ENCODE data around the gene UGT1A6.
"Not testable (repeated sequence)": the region's sequence is repeated elsewhere in the genome, so short reads cannot be mapped to it uniquely, and the experiment has no call there.

The UGT1A6 gene

GRCh38 chr2:233728723-233729301 lies 36.1 kb downstream of the UGT1A6 start, which contains the start of gene UGT1A3:
Gene UGT1A3, plus strand, starts transcription at chr2:233729042. Its CDS starts 85 bp downstream, at chr2:233729127.
- DNase-seq: no peak

DNA sequence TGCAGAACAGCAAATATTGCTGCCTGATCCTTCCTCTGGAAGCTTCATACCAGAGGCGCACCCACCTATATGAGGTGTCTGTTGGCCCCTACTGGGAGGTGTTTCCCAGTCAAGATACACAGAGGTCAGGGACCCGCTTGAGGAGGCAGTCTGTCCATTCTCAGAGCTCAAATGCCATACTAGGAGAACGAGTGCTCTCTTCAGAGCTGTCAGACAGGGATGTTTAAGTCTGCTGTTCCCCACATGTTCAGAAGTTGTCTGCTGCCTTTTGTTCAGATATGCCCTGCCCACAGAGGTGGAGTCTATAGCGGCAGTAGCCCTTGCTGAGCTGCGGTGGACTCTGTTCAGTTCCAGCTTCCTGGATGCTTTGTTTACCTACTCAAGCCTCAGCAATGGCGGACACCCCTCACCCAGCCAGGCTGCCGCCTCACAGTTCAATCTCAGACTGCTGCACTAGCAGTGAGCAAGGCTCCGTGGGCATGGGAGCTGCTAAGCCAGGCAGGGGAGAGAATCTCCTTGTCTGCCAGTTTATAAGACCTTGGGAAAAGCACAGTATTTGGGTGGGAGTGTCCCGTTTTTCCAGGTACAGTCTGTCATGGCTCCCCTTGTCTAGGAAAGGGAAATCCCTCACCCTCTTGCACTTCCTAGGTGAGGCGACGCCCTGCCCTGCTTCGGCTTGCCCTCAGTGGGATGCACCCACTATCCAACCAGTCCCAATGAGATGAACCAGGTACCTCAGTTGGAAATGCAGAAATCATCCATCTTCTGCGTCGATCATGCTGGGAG lies 44.4 kb downstream of the UGT1A6 start:
- not testable (repeated sequence) for DNase-seq

GRCh38 chr2:233740870-233741269 lies 48.2 kb downstream of the UGT1A6 start:
- no peak for DNase-seq

DNA sequence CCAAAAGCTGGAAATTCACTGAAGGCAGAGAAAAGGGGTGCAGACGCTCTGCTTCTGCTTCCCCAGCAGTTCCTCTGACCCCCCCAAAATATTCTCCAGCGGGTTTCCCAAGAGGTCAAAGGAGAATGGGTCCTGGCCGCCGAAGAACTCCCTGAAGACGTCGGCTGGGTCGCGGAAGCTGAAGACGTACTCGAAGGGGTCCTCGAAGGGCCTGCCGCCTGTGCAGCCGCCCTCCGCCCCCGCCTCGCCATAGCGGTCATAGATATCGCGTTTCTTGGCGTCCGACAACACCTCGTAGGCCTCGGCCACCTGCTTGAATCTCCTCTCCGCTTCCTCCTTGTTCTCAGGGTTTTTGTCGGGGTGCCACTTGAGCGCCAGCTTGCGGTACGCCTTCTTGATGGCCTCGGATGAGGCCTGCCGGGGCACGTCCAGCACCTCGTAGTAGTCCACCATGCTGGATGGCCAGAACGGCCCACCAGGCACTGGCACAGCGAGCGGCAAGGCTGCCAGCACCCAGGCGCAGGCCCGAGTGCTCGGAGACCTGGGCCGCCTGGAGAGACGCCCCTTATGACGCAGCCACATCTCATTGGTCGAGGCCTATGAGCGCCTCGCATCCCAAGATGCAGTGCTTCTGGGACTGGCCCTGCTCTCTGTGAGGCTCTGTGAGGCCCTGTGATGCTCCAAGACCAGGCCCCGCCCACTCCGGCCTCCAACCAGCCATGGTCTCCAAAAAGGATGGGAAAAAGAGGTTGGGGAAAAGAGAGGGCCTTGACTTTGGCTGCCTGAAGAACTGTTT lies 51.0 kb downstream of the UGT1A6 start:
- no peak for DNase-seq

DNA sequence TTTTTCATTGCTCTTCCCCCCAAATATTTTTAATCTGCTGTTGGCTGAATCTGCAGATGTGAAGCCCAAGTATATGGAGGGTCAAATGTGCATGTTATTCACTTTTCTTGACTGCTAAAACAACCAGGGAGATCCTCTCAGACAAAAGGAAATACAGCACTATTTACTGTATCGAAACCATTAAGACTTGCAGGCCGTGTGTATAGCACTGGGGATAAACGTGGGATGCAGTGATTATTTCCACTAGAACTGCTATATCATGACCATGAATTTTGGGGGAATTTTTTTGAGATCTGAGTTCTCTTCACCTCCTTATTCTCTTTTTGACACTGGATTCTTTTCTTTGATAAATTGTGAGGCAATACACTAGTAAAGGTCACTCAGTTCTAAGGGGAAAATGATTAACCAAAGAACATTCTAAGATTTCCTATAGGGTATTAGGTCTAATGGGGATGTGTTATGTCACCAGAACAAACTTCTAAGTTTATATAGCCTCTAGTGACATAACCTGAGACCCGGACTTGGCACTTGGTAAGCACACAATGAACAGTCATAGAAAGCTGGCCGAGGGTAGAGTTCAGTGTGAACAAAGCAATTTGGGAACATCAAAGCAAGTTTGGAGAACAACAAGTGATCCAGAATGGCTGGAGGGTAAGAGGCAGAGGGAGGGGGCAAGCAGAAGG lies 52.5 kb downstream of the UGT1A6 start:
- DNase-seq: no peak

GRCh38 chr2:233745838-233746237 lies 53.1 kb downstream of the UGT1A6 start:
- not testable (repeated sequence) for DNase-seq

DNA sequence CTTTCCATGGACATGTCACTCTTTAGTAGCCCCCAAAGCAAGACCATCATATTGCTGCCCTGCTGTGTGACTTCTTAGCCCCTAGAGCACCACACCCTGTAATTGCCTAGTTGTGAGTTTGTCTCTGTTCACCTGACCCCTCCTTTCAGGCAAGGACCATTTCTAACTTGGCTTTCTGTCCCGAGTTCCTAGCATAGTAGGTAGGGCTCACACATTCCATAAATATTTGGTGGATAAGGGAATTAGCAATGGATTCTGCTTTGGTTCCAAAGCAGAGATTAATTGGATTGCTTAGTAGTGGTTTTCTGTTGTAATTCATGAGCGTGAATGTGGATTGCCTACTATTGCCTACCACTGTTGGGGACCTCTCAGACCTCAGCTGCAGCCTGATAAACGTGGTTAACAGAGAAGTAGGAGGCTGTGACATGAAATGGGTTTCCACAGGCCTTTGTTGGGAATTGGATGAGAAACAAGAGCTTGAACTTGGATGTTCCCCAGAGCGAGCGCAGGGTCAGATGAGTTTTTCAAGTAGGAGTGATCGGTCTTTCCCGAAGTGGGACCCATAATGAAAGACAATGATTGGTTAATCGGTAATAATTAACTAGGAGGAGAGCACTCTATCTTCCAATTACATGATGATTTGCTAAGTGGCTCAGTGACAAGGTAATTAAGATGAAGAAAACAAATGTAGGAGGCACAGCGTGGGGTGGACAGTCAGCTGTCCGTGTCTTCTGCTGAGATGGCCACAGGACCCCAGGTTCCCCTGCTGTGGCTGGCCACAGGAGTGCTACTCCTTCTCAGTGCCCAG lies 54.0 kb downstream of the UGT1A6 start:
- no peak for DNase-seq

DNA sequence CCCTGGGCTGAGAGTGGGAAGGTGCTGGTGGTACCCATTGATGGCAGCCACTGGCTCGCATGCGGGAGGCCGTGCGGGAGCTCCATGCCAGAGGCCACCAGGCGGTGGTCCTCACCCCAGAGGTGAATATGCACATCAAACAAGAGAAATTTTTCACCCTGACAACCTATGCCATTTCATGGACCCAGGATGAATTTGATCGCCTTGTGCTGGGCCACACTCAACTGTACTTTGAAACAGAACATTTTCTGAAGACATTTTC lies 54.5 kb downstream of the UGT1A6 start:
- no peak for DNase-seq

- not testable (repeated sequence) for DNase-seq
Observed at GRCh38 chr2:233750689-233751088, 58.0 kb downstream of the UGT1A6 start.

- DNase-seq: not testable (repeated sequence)
Observed at GRCh38 chr2:233751212-233752009, 58.7 kb downstream of the UGT1A6 start.

DNA sequence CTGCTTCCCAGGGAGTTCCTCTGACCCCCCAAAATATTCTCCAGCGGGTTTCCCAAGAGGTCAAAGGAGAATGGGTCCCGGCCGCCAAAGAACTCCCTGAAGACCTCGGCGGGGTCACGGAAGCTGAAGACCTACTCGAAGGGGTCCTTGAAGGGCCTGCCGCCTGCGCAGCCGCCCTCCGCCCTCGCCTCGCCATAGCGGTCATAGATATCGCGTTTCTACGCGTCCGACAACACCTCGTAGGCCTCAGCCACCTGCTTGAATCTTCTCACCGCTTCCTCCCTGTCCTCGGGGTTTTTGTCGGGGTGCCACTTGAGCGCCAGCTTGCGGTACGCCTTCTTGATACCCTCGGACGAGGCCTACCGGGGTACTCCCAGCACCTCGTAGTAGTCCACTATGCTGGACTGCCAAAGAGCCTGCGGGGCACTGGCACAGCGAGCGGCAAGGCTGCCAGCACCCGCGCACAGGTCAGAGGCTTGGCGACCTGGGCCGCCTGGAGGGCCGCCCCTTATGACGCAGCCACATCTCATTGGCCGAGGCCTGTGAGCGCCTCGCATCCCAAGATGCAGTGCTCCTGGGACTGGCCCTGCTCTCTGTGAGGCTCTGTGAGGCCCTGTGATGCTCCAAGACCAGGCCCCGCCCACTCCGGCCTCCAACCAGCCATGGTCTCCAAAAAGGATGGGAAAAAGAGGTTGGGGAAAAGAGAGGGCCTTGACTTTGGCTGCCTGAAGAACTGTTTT lies 62.4 kb downstream of the UGT1A6 start:
- no peak for DNase-seq

DNA sequence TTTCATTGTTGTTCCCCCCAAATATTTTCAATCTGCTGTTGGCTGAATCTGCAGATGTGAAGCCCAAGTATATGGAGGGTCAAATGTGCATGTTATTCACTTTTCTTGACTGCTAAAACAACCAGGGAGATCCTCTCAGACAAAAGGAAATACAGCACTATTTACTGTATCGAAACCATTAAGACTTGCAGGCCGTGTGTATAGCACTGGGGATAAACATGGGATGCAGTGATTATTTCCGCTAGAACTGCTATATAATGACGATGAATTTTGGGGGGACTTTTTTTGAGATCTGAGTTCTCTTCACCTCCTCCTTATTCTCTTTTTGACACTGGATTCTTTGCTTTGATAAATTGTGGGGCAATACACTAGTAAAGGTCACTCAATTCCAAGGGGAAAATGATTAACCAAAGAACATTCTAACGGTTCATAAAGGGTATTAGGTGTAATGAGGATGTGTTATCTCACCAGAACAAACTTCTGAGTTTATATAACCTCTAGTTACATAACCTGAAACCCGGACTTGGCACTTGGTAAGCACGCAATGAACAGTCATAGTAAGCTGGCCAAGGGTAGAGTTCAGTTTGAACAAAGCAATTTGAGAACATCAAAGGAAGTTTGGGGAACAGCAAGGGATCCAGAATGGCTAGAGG lies 63.9 kb downstream of the UGT1A6 start:
- DNase-seq: no peak

DNA sequence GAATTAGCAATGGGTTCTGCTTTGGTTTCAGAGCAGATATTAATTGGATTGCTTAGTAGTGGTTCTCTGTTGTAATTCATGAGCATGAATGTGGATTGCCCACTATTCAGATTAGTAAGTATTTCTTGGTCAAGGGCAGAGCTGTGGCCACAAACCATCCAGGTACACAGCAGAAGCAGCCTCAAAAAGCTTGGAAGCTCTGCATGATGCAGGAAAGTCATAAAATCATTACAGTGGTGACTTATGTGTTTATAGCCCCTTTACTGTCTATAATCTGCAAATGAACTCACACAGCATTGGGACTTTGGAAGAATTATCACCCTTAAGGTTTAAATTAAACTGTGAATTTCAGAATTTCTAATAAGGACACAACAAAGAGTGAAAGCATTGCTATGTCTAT lies 65.5 kb downstream of the UGT1A6 start:
- no peak for DNase-seq

DNA sequence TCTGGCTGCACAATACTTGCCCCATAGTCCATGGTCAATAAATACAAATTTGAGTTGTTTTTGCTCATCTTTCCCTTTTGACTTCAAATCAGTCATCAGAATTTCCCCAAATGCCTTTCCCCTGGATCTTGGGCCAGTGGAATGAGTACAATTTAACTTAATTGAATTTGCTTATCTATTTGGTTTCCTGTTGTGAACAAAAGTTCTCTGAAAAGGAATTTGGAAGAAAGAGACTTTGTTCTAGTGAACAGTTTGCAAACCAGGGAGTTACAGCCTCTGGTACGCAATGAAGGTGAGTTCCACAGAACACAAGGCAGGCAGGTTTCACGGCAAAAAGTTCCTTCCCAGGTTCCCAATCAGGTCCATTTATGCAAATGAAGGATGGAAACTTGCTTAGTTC lies 66.2 kb downstream of the UGT1A6 start:
- DNase-seq: no peak

- DNase-seq: no peak
Observed at GRCh38 chr2:233760043-233760442, 67.4 kb downstream of the UGT1A6 start, which contains the start of gene UGT1A1. Gene UGT1A1, plus strand, starts transcription at chr2:233760270. Its CDS starts 18 bp downstream, at chr2:233760288.

DNA sequence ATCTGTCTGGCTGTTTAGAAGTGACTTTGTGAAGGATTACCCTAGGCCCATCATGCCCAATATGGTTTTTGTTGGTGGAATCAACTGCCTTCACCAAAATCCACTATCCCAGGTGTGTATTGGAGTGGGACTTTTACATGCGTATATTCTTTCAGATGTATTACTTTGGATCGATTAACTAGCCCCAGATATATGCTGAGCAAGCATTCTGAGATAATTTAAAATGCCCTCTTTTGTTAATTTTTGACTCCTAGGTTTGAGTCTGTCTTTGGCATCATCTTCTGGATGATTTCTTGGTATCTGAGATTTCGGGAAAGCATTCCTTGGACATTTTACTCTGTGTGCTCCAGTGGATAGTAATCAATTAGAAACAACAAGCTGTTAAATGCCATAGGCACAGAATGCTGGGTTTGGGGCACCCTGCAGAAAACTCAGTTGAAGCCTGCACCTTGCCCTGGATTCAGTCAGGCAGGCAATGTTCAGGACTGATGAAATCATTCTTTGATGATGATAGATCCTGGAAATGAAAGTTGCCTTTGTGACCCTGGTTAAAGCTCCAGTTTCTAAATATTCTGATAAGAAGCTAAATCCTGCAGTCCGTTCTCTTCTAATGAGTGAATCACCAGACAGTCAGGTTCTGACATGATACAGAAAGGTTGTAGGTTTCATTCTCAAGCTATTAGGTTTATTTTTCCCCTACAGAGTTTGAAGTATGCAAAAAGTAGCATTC lies 68.5 kb downstream of the UGT1A6 start:
- DNase-seq: no peak

GRCh38 chr2:233764264-233764663 lies 71.6 kb downstream of the UGT1A6 start:
- DNase-seq: peak; percentile 3

- DNase-seq: no peak
Observed at GRCh38 chr2:233764761-233765160, 72.1 kb downstream of the UGT1A6 start.

- no peak for DNase-seq
Observed at GRCh38 chr2:233766416-233766815, 73.7 kb downstream of the UGT1A6 start.

Data from fibroblast of skin of back (primary cell).